Smooth muscle cell (in vitro differentiated cells): ENCODE results near the gene SSX2IP. TPM values are rescaled to one million over a fixed set of nuclear protein-coding genes. Genes with fewer than 3 reads are reported as not detected.

ENCODE experiments used
- DNase-seq: peaks from one replicate; lab custom pipeline; 2025; ENCODE audit not compliant: unreplicated experiment; lab: John Stamatoyannopoulos, UW
- H2AFZ ChIP-seq: fragments of 200-600 bp; sonication (generic); 2 replicates; pipeline ENCODE4 v1.6.0; 2016; ENCODE audit warnings: antibody characterized with exemption, low read depth, mild to moderate bottlenecking
- H3F3A ChIP-seq: fragments of 200-600 bp; sonication (generic); 2 replicates; pipeline ENCODE4 v1.6.0; 2017; ENCODE audit warnings: antibody characterized with exemption, low read depth
- H3K27ac ChIP-seq: fragments of 200-600 bp; sonication (generic); 2 replicates; pipeline ENCODE4 v1.5.1; 2016; ENCODE audit warnings: low read depth, mild to moderate bottlenecking
- H3K27me3 ChIP-seq: fragments of 200-600 bp; sonication (generic); 2 replicates; pipeline ENCODE4 v1.6.1; 2016; ENCODE audit warnings: low read depth, mild to moderate bottlenecking
- H3K36me3 ChIP-seq: fragments of 200-600 bp; sonication (generic); 2 replicates; pipeline ENCODE4 v1.5.1; 2016; ENCODE audit warnings: low read depth
- H3K4me1 ChIP-seq: fragments of 200-600 bp; sonication (generic); 2 replicates; pipeline ENCODE4 v1.5.1; 2016; ENCODE audit warnings: low read depth
- H3K4me2 ChIP-seq: fragments of 200-600 bp; sonication (generic); 2 replicates; pipeline ENCODE4 v1.6.0; 2016; ENCODE audit warnings: mild to moderate bottlenecking
- H3K4me3 ChIP-seq: fragments of 200-600 bp; sonication (generic); 2 replicates; pipeline ENCODE4 v1.5.1; 2016; ENCODE audit warnings: mild to moderate bottlenecking
- H3K79me2 ChIP-seq: fragments of 200-600 bp; sonication (generic); 2 replicates; pipeline ENCODE4 v1.6.0; 2016; ENCODE audit warnings: low read depth, mild to moderate bottlenecking
- H3K9ac ChIP-seq: fragments of 200-600 bp; sonication (generic); 2 replicates; pipeline ENCODE4 v1.6.0; 2016; ENCODE audit warnings: low read depth
- H3K9me3 ChIP-seq: fragments of 200-600 bp; sonication (generic); replicated peaks from 2 replicates; pipeline ENCODE4 v1.5.1; 2016; ENCODE audit warnings: low read depth
- H4K20me1 ChIP-seq: fragments of 200-600 bp; sonication (generic); 2 replicates; pipeline ENCODE4 v1.6.0; 2016; ENCODE audit warnings: low read depth
- WGBS: methylation state at CpG from one replicate; pipeline ENCODE4 v1.1.7; 2016; ENCODE audit warnings: low lambda C conversion rate; 5-methylcytosine and 5-hydroxymethylcytosine counted together
- polyA plus RNA-seq: library from polyadenylated mRNA; unstranded; fragments of >200 nt; fragmentation: Nextera tagmentation; extraction: Ambion mirVana; gene quantifications from 2 replicates; pipeline ENCODE4 v1.2.1, GENCODE V29; 2016
- total RNA-seq: library from RNA; depleted of rRNA; stranded (reverse); fragments of >200 nt; gene quantifications from 2 replicates; pipeline ENCODE4 v1.2.3, GENCODE V29; 2014
- TF ChIP-seq, protein P1 (sequence below): fragments of 200-600 bp; sonication (generic); IDR thresholded peaks from 2 replicates; pipeline ENCODE4 v1.5.1; 2017; ENCODE audit warnings: borderline replicate concordance, mild to moderate bottlenecking, antibody characterized with exemption; ENCODE audit not compliant: insufficient read depth, poor library complexity, severe bottlenecking

The SSX2IP gene
- total and polyA plus RNA-seq, 2 experiments from 2014 or later, result 27.4 to 69.7 TPM

DNA sequence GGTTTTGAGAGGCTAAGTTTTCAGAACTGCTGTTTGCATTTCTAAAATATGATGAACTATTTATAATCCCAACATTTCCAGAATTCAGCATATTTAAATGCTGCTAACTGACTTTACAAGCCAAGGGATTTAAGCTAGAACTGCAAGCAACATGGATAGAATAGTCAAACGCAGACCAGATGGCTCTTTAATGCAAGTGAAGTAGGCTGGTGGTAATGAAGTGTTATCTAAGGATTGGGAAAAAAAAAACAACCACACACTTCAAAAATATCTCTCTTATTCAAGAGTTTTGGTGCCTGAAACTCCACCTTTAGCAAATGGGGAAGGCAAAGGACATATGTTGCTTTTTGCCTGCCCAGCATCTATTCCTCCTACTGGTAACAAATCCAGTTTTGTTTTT lies 20.9 kb upstream of the SSX2IP start:
- 12% methylated on average over 1 of the region's 1 CpG for WGBS
- TF ChIP-seq, protein P1, sequence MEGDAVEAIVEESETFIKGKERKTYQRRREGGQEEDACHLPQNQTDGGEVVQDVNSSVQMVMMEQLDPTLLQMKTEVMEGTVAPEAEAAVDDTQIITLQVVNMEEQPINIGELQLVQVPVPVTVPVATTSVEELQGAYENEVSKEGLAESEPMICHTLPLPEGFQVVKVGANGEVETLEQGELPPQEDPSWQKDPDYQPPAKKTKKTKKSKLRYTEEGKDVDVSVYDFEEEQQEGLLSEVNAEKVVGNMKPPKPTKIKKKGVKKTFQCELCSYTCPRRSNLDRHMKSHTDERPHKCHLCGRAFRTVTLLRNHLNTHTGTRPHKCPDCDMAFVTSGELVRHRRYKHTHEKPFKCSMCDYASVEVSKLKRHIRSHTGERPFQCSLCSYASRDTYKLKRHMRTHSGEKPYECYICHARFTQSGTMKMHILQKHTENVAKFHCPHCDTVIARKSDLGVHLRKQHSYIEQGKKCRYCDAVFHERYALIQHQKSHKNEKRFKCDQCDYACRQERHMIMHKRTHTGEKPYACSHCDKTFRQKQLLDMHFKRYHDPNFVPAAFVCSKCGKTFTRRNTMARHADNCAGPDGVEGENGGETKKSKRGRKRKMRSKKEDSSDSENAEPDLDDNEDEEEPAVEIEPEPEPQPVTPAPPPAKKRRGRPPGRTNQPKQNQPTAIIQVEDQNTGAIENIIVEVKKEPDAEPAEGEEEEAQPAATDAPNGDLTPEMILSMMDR, result no peak
- H3K4me3 ChIP-seq, result no peak overlapping the region
- H3K9ac ChIP-seq, result no peak overlapping the region
- H2AFZ ChIP-seq, result no peak overlapping the region
- peaks cover 13% of the 10 kb centered on the region for H3F3A ChIP-seq
- H4K20me1 ChIP-seq, result no peaks in the 10 kb centered on the region
- H3K27ac ChIP-seq, result peak overlapping the region; percentile 66
- H3K4me2 ChIP-seq, result peak overlapping the region; percentile 79
- no peaks in the 10 kb centered on the region for H3K79me2 ChIP-seq
- H3K27me3 ChIP-seq, result no peaks in the 10 kb centered on the region
- no peaks in the 10 kb centered on the region for H3K36me3 ChIP-seq
- no peaks in the 10 kb centered on the region for H3K9me3 ChIP-seq
- DNase-seq, result no peak
- H3K4me1 ChIP-seq, result peaks cover 37% of the 10 kb centered on the region

DNA sequence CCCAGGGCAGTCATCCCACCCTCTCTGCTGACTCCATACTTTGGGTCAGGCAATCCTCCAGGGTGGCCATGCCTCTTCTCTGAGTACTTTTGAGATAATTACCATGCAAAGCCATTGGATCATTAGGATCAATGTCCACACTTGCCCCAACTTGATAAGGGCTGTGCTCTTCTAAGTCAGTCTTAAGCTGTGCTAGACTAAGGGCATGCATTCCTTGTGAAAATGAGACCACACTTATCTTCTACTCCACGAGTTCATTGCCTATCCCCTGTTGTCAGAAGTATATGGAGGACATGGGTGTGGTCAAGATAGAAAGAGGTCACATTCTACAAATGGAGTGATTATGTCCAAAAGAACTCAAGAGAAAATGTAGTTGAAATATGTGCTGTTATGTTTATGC lies 18.9 kb upstream of the SSX2IP start:
- no peaks in the 10 kb centered on the region for H3K27me3 ChIP-seq
- no peak for DNase-seq
- no peaks in the 10 kb centered on the region for H3K9me3 ChIP-seq
- no peaks in the 10 kb centered on the region for H3K36me3 ChIP-seq
- no peaks in the 10 kb centered on the region for H3K79me2 ChIP-seq
- WGBS, result 20% methylated on average over 1 of the region's 1 CpG
- TF ChIP-seq, protein P1, result no peak
- no peak overlapping the region for H3K27ac ChIP-seq
- no peak overlapping the region for H3K4me2 ChIP-seq
- no peak overlapping the region for H2AFZ ChIP-seq
- H4K20me1 ChIP-seq, result no peaks in the 10 kb centered on the region
- H3K4me3 ChIP-seq, result no peak overlapping the region
- H3K4me1 ChIP-seq, result peaks cover 18% of the 10 kb centered on the region
- H3F3A ChIP-seq, result peaks cover 13% of the 10 kb centered on the region
- no peak overlapping the region for H3K9ac ChIP-seq

DNA sequence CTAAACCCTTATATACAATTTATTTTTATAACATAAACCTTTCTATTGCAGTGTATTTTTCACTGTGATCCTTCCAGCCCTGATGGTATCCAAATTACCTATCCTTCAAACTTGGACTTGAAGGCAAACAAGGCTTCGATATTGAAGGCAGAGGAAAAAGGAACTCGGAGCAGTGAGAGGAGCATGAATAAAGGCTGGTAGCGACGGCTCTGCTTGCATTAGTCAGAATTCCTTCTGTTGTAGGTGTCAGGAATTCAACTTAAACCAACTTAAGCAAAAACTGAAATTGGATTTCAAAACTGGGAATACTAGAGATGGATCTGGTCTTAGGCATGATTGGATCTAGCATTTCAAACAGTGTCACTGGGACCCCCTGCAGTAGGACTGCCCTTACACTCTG lies 17.8 kb upstream of the SSX2IP start:
- Histone ChIP-seq H3K27ac (peak overlapping the region; percentile 59), H3K4me1 (peaks cover 14% of the 10 kb centered on the region), H2AFZ (no peak overlapping the region), H3K36me3 (no peaks in the 10 kb centered on the region), H3K9me3 (no peaks in the 10 kb centered on the region), H3K27me3 (no peaks in the 10 kb centered on the region), H3K9ac (no peak overlapping the region), H3K4me2 (peak overlapping the region; percentile 71), H3F3A (peaks cover 13% of the 10 kb centered on the region), H3K79me2 (no peaks in the 10 kb centered on the region), H3K4me3 (no peak overlapping the region), H4K20me1 (no peaks in the 10 kb centered on the region)
- TF ChIP-seq, protein P1, result no peak
- WGBS, result 39% methylated on average over 4 of the region's 4 CpGs
- no peak for DNase-seq

DNA sequence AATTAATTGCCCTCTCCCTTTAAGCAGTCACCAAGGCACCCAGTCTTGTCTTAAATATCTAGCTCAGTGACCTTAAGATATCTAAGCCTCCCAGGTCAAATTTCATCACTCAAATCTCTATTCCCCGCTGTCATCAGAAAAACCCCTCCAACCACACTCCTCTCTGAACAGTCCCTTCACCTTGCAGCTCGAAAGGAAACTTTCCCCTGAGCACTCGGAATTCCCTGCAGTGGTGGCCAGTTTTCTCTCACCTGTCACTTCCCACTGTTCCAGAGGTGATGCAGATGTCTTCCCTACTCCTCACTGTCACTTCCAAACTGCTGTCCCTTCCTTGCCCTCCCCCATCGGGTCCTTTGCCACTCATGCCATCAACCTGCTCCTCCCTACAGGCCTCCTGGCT lies 15.3 kb upstream of the SSX2IP start:
- Histone ChIP-seq H4K20me1 (no peaks in the 10 kb centered on the region), H3K27me3 (no peaks in the 10 kb centered on the region), H3K4me2 (no peak overlapping the region), H3K27ac (no peak overlapping the region), H2AFZ (no peak overlapping the region), H3K9me3 (no peaks in the 10 kb centered on the region), H3F3A (peaks cover 3% of the 10 kb centered on the region), H3K36me3 (no peaks in the 10 kb centered on the region), H3K9ac (no peak overlapping the region), H3K4me1 (peaks cover 22% of the 10 kb centered on the region), H3K79me2 (no peaks in the 10 kb centered on the region), H3K4me3 (no peak overlapping the region)
- TF ChIP-seq, protein P1, result no peak
- WGBS, result 88% methylated on average over 4 of the region's 4 CpGs
- DNase-seq, result no peak
